B cell (primary cell): Measurements from ENCODE around the gene MAN1B1. TPM values are rescaled to one million over a fixed set of nuclear protein-coding genes. Genes with fewer than 3 reads are reported as not detected.

Experiments
- ATAC-seq: fragments of 200-7000 bp; cut with Tn5 transposase; one replicate; pipeline ENCODE4 v1.10.0; 2021; ENCODE audit warnings: low read depth, mild to moderate bottlenecking, moderate number of reproducible peaks, moderate library complexity
- CTCF ChIA-PET: fragments of 350-600 bp; sonication (Branson Sonifier 250); formaldehyde crosslinking; loops from one replicate; lab custom pipeline; 2021; ENCODE audit warnings: antibody characterized with exemption, inconsistent platforms; lab: Charles Lee
- POLR2A ChIA-PET: fragments of 350-600 bp; sonication (Branson Sonifier 250); formaldehyde crosslinking; loops from one replicate; lab custom pipeline; 2021; ENCODE audit warnings: antibody characterized with exemption; lab: Charles Lee
- DNase-seq: peaks from one replicate; pipeline ENCODE4 v3.0.0; 2013
- H2AFZ ChIP-seq: 2 replicates; pipeline ENCODE4 v1.6.1; 2012; ENCODE audit warnings: mild to moderate bottlenecking, low read depth, low read length; ENCODE audit not compliant: insufficient read depth, poor library complexity, severe bottlenecking
- H3K27ac ChIP-seq, 2 donors: 1 replicate in 1 of 2; 2 replicates in 1 of 2; pipeline ENCODE4 v1.5.1; 2012 to 2013; ENCODE audit warnings: low read length in 2 of 2, mild to moderate bottlenecking in 2 of 2, moderate library complexity in 1 of 2
- H3K27me3 ChIP-seq, 4 experiments: fragments of 200-600 bp in 1 of 4; sonication (generic) in 1 of 4; replicated peaks in 1 of 4; 1 replicate in 2 of 4; 2 replicates in 2 of 4; pipeline versions ENCODE4 v1.6.1 to v1.7.0; 2013 to 2016; ENCODE audit warnings: low read length in 3 of 4, mild to moderate bottlenecking in 2 of 4, mixed read lengths in 1 of 4, moderate library complexity in 1 of 4; ENCODE audit not compliant: insufficient read depth in 4 of 4, control insufficient read depth in 3 of 4; ENCODE audit errors: control extremely low read depth in 1 of 4
- H3K36me3 ChIP-seq, 2 experiments: replicated peaks in 1 of 2; 1 replicate in 1 of 2; 2 replicates in 1 of 2; pipeline versions ENCODE4 v1.6.1 to v1.7.1; 2013; ENCODE audit warnings: low read length in 1 of 2; ENCODE audit not compliant: insufficient read depth in 2 of 2, control insufficient read depth in 1 of 2; ENCODE audit errors: control extremely low read depth in 1 of 2, extremely low read depth in 1 of 2
- H3K4me1 ChIP-seq, 2 donors: fragments of 200-600 bp in 1 of 2; sonication (generic) in 1 of 2; 1 replicate in 1 of 2; 2 replicates in 1 of 2; pipeline versions ENCODE4 v1.5.1 to v1.6.1; 2013 to 2017; ENCODE audit warnings: low read length in 2 of 2; ENCODE audit not compliant: control insufficient read depth in 2 of 2, insufficient read depth in 2 of 2
- H3K4me2 ChIP-seq: replicated peaks from 2 replicates; pipeline ENCODE3; 2012; ENCODE audit warnings: mild to moderate bottlenecking, low read depth, low read length; ENCODE audit not compliant: poor library complexity, severe bottlenecking
- H3K4me3 ChIP-seq, 5 experiments: fragments of 200-600 bp in 1 of 5; sonication (generic) in 1 of 5; 1 replicate in 3 of 5; 2 replicates in 2 of 5; pipeline versions ENCODE4 v1.5.1 to v1.7.0; 2011 to 2016; ENCODE audit warnings: low read length in 4 of 5, mild to moderate bottlenecking in 4 of 5, low read depth in 2 of 5, control low read depth in 1 of 5, moderate library complexity in 1 of 5; ENCODE audit not compliant: insufficient read depth in 1 of 5; ENCODE audit errors: control extremely low read depth in 1 of 5, extremely low read depth in 1 of 5
- H3K79me2 ChIP-seq: fragments of 200-600 bp; sonication (generic); one replicate; pipeline ENCODE4 v1.6.0; 2016; ENCODE audit warnings: low read length; ENCODE audit not compliant: control insufficient read depth, insufficient read depth
- H3K9ac ChIP-seq: fragments of 200-600 bp; sonication (generic); 2 replicates; pipeline ENCODE4 v1.6.1; 2017; ENCODE audit warnings: mild to moderate bottlenecking, low read length, moderate library complexity
- H3K9me3 ChIP-seq, 3 donors: one replicate each; pipeline versions ENCODE4 v1.6.1 to v1.7.1; 2013; ENCODE audit warnings: low read length in 2 of 3; ENCODE audit not compliant: control insufficient read depth in 2 of 3, insufficient read depth in 1 of 3; ENCODE audit errors: control extremely low read depth in 1 of 3
- H4K20me1 ChIP-seq: 2 replicates; pipeline ENCODE4 v1.6.0; 2012; ENCODE audit warnings: mild to moderate bottlenecking, low read length; ENCODE audit not compliant: insufficient read depth, control insufficient read depth, poor library complexity, severe bottlenecking
- H3K27ac Mint-ChIP-seq: one replicate; pipeline ENCODE4 v1.8.0; 2021; ENCODE audit warnings: mixed read lengths
- H3K27me3 Mint-ChIP-seq: one replicate; pipeline ENCODE4 v1.8.0; 2021; ENCODE audit warnings: mixed read lengths
- H3K4me1 Mint-ChIP-seq: one replicate; pipeline ENCODE4 v1.8.0; 2021; ENCODE audit warnings: mixed read lengths
- H3K4me3 Mint-ChIP-seq: one replicate; pipeline ENCODE4 v1.8.0; 2021; ENCODE audit warnings: mixed read lengths
- H3K9me3 Mint-ChIP-seq: one replicate; pipeline ENCODE4 v1.8.0; 2022; ENCODE audit warnings: mixed read lengths; ENCODE audit not compliant: insufficient read depth
- EZH2 ChIP-seq: IDR thresholded peaks from 2 replicates; pipeline ENCODE4 v1.6.1; 2012; ENCODE audit warnings: borderline replicate concordance, low read depth, mild to moderate bottlenecking, moderate library complexity, low read length; ENCODE audit not compliant: insufficient read depth, poor library complexity, severe bottlenecking
- WGBS: methylation state at CpG from one replicate; pipeline ENCODE4 v1.1.5; 2013; ENCODE audit warnings: missing lambda C conversion rate; ENCODE audit not compliant: insufficient coverage; 5-methylcytosine and 5-hydroxymethylcytosine counted together
- intact Hi-C: fragments of 100-400 bp; cut with micrococcal nuclease; formaldehyde crosslinking; loops from one replicate; pipeline ENCODE4 v1.10.0; 2022
- polyA plus RNA-seq: library from polyadenylated mRNA; depleted of rRNA; stranded (reverse); fragments of >200 nt; gene quantifications from 2 replicates; pipeline ENCODE4 v1.2.3, GENCODE V29; 2012
- total RNA-seq, 2 donors: library from RNA; stranded (reverse); fragments of 120-200 nt in 1 of 2; gene quantifications; 1 replicate in 1 of 2; 2 replicates in 1 of 2; pipeline versions ENCODE4 v1.2.3 to v1.2.4, GENCODE V29; 2013 to 2022
- TF ChIP-seq, protein P1 (sequence below): fragments of 200-600 bp; IDR thresholded peaks from one replicate; pipeline ENCODE4 v1.8.0; 2022; ENCODE audit warnings: antibody characterized with exemption, mild to moderate bottlenecking

Gene MAN1B1
- total and polyA plus RNA-seq, 2 donors (not counting 1 experiment from before 2014, with no cell fraction given) = 47.0 to 68.4 TPM

DNA sequence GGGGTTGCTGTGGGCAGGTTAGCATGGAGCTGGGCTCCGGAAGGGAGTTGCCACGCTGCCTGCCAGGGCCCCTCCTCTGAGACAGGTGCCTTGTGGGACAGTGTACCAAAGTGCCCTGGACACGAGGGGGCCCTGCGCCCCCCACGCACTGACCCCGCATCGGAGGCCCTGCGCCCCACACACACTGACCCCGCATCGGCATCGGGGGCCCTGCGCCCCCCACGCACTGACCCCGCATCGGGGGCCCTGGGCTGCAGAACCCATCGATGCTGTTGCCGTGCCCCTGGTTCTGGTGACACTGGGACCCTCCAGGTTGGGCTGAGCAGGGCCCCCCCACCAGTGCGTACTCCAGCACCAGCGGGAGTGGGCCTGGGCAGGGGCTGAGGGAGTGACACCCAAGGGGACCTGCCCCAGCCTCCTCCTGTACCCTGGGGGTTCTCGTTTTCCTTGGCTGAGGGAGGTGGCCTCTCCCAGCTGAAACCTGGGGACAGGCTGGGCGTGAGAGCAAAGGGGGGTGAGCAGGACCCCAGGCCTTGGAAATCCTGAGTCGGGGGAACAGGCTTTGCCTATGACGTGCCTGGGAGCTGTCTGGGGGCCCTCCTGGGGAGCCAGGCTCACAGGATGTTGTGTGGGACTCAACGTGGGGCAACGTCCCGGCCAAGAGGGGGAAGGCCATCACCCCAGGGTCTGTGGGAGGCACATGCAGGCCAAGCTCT is 23.3 kb upstream of the MAN1B1 start:
- Histone ChIP-seq H2AFZ (no peak overlapping the region), H3K4me1 (peaks cover 2 to 11% of the 10 kb centered on the region in 2 donors), H3K9ac (no peak overlapping the region), H3K4me2 (no peak overlapping the region), H3K27me3 (peaks cover 0 to 3% (median 0%) of the 10 kb centered on the region in 4 experiments), H4K20me1 (peaks cover 6% of the 10 kb centered on the region), H3K79me2 (no peaks in the 10 kb centered on the region), H3K36me3 (no peaks in the 10 kb centered on the region), H3K27ac (no peak overlapping the region), H3K9me3 (no peaks in the 10 kb centered on the region), H3K4me3 (no peak overlapping the region)
- POLR2A ChIA-PET = no interaction called here
- WGBS = 88% methylated on average over 20 of the region's 26 CpGs
- intact Hi-C loops = no loop called here
- no peak for DNase-seq
- peaks cover 6% of the 10 kb centered on the region for H3K27me3 Mint-ChIP-seq
- no peak for ATAC-seq
- no peaks in the 10 kb centered on the region for H3K9me3 Mint-ChIP-seq
- H3K4me3 Mint-ChIP-seq = no peak overlapping the region
- H3K27ac Mint-ChIP-seq = no peak overlapping the region
- CTCF ChIA-PET = interaction anchor here (0.7 to 6.2 kb wide), 18 partner anchors 11 to 302 kb away, joined by 3 to 61 read pairs (median 3); partner anchors contain the start of genes NPDC1, RNF224 and UAP1L1
- peaks cover 8% of the 10 kb centered on the region for H3K4me1 Mint-ChIP-seq
- TF ChIP-seq EZH2 = no peak
- TF ChIP-seq, protein P1, sequence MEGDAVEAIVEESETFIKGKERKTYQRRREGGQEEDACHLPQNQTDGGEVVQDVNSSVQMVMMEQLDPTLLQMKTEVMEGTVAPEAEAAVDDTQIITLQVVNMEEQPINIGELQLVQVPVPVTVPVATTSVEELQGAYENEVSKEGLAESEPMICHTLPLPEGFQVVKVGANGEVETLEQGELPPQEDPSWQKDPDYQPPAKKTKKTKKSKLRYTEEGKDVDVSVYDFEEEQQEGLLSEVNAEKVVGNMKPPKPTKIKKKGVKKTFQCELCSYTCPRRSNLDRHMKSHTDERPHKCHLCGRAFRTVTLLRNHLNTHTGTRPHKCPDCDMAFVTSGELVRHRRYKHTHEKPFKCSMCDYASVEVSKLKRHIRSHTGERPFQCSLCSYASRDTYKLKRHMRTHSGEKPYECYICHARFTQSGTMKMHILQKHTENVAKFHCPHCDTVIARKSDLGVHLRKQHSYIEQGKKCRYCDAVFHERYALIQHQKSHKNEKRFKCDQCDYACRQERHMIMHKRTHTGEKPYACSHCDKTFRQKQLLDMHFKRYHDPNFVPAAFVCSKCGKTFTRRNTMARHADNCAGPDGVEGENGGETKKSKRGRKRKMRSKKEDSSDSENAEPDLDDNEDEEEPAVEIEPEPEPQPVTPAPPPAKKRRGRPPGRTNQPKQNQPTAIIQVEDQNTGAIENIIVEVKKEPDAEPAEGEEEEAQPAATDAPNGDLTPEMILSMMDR = no peak
